Measurements from ENCODE around the gene ARHGAP21.
"Not testable (repeated sequence)": the region's sequence is repeated elsewhere in the genome, so short reads cannot be mapped to it uniquely, and the experiment has no call there.

Gene ARHGAP21

GRCh38 chr10:24731942-24732341, 8.3 kb upstream of the ARHGAP21 start:
- DNase-seq (ENCODE audit: low spot score): peak; percentile 74
- no peak overlapping the region for H3K27ac ChIP-seq
- ChIA-PET CTCF (no interaction called here), POLR2A (ENCODE audit: low non-redundant PET) (no interaction called here)
- no peak for TF ChIP-seq CTCF (conservative IDR thresholded peaks at IDR 0.05; ENCODE audit: low read depth)

GRCh38 chr10:24730811-24731210, 7.1 kb upstream of the ARHGAP21 start:
- no peak for TF ChIP-seq CTCF (conservative IDR thresholded peaks at IDR 0.05; ENCODE audit: low read depth)
- ChIA-PET CTCF (interaction anchor here (0.6 kb wide), 1 partner anchor 78 kb away, joined by 4 read pairs; no protein-coding TSS in a partner anchor), POLR2A (ENCODE audit: low non-redundant PET) (no interaction called here)
- DNase-seq (ENCODE audit: low spot score): no peak
- no peak overlapping the region for H3K27ac ChIP-seq

GRCh38 chr10:24727786-24728185, 4.1 kb upstream of the ARHGAP21 start:
- ChIA-PET CTCF (interaction anchor here (0.7 to 0.8 kb wide), 2 partner anchors 22 to 70 kb away, joined by 3 to 6 read pairs; no protein-coding TSS in a partner anchor), POLR2A (ENCODE audit: low non-redundant PET) (no interaction called here)
- DNase-seq (ENCODE audit: low spot score): no peak
- H3K27ac ChIP-seq: no peak overlapping the region
- no peak for TF ChIP-seq CTCF (conservative IDR thresholded peaks at IDR 0.05; ENCODE audit: low read depth)

GRCh38 chr10:24726626-24727025, 2.9 kb upstream of the ARHGAP21 start:
- DNase-seq (ENCODE audit: low spot score): no peak
- TF ChIP-seq CTCF (conservative IDR thresholded peaks at IDR 0.05; ENCODE audit: low read depth): no peak
- peak overlapping the region; percentile 53 for H3K27ac ChIP-seq
- CTCF ChIA-PET: no interaction called here
- POLR2A ChIA-PET (ENCODE audit: low non-redundant PET): no interaction called here

GRCh38 chr10:24726029-24726428, 2.3 kb upstream of the ARHGAP21 start:
- H3K27ac ChIP-seq; POLR2A ChIA-PET (ENCODE audit: low non-redundant PET); DNase-seq (ENCODE audit: low spot score): not testable (repeated sequence)
- CTCF ChIA-PET: interaction anchor here (0.8 to 1.0 kb wide), 2 partner anchors 83 to 219 kb away, joined by 3 to 4 read pairs; no protein-coding TSS in a partner anchor

GRCh38 chr10:24724381-24725228, 918 bp upstream of the ARHGAP21 start:
- ChIA-PET POLR2A (ENCODE audit: low non-redundant PET) (interaction anchor here (0.6 to 1.0 kb wide), 4 partner anchors 10 to 338 kb away, joined by 3 read pairs; no protein-coding TSS in a partner anchor), CTCF (interaction anchor here (0.7 to 1.0 kb wide), 2 partner anchors 82 to 102 kb away, joined by 3 read pairs; no protein-coding TSS in a partner anchor)
- peak; percentile 96 for DNase-seq (ENCODE audit: low spot score)
- no peak for TF ChIP-seq CTCF (conservative IDR thresholded peaks at IDR 0.05; ENCODE audit: low read depth)
- H3K27ac ChIP-seq: peak overlapping the region; percentile 98

GRCh38 chr10:24723386-24723787, 300 bp downstream of the ARHGAP21 start:
- DNase-seq (ENCODE audit: low spot score): no peak
- POLR2A ChIA-PET (ENCODE audit: low non-redundant PET): no interaction called here

More at GRCh38 chr10:24723386-24723787, 300 bp downstream of the ARHGAP21 start:
- no peak for TF ChIP-seq CTCF (conservative IDR thresholded peaks at IDR 0.05; ENCODE audit: low read depth)
- CTCF ChIA-PET: interaction anchor here (0.7 kb wide), 1 partner anchor 258 kb away, joined by 3 read pairs; no protein-coding TSS in a partner anchor
- H3K27ac ChIP-seq: peak overlapping the region; percentile 98

All from RWPE1 (cell line).